Left cardiac atrium (tissue), 4 donors: ENCODE measurements around the gene RTN3. TPM values are rescaled to one million over a fixed set of nuclear protein-coding genes. Genes with fewer than 3 reads are reported as not detected.

Source experiments
- ATAC-seq, 2 donors: fragments of 200-7000 bp; cut with Tn5 transposase; one replicate each; pipeline ENCODE4 v1.9.1; 2020; ENCODE audit warnings: mild to moderate bottlenecking in 2 of 2, moderate library complexity in 2 of 2
- DNase-seq: peaks from one replicate; pipeline ENCODE4 v3.0.0-alpha.2; 2020
- intact Hi-C, 2 donors: fragments of 100-400 bp; cut with DNase I; formaldehyde crosslinking; loops; one replicate each; pipeline versions ENCODE4 v1.14.1 to v1.15.1; 2022 to 2023
- total RNA-seq, 2 donors: library from RNA; stranded (reverse); fragmentation: NEBNext Ultra II Directional; extraction: Animal tissue kit (Norgen Biotek cat#: 25700); gene quantifications; one replicate each; pipeline ENCODE4 v1.2.1, GENCODE V29; 2021
- donor health status: DM: no; HTN: yes; CAD: no.
- donor health status: DM: no; HTN: yes; CAD: no; lungs with severe emphysema.
- donor health status: DM: yes; HTN: yes; CAD: no.
- donor health status: Dilated cardiomyopathy.

RTN3 gene
- total RNA-seq, 2 donors from 2014 or later: 71.9 to 92.5 TPM

- intact Hi-C loops: no loop called here
- no peak for ATAC-seq
- DNase-seq: no peak
These were observed 102.8 kb downstream of the RTN3 start for GRCh38 chr11:63783925-63784592.

GRCh38 chr11:63785823-63786222 is 104.5 kb downstream of the RTN3 start:
- intact Hi-C loops: no loop called here
- ATAC-seq (no peak), DNase-seq (no peak)

- ATAC-seq (no peak), DNase-seq (no peak)
- intact Hi-C loops: no loop called here
These were observed 110.3 kb downstream of the RTN3 start for GRCh38 chr11:63791495-63792167.

GRCh38 chr11:63793161-63793560 is 111.9 kb downstream of the RTN3 start:
- ATAC-seq: no peak
- intact Hi-C loops: no loop called here
- DNase-seq: no peak

GRCh38 chr11:63795066-63795465 is 113.8 kb downstream of the RTN3 start:
- no peak for DNase-seq
- ATAC-seq: no peak
- intact Hi-C loops: no loop called here

- DNase-seq (no peak), ATAC-seq (no peak)
- intact Hi-C loops: no loop called here
These were observed 119.6 kb downstream of the RTN3 start for GRCh38 chr11:63800921-63801320.

GRCh38 chr11:63802637-63803414 is 121.5 kb downstream of the RTN3 start:
- DNase-seq (no peak), ATAC-seq (no peak)
- intact Hi-C loops: no loop called here

- intact Hi-C loops: no loop called here
- DNase-seq (no peak), ATAC-seq (no peak)
These were observed 123.0 kb downstream of the RTN3 start for GRCh38 chr11:63804259-63804658.

- intact Hi-C loops: no loop called here
- ATAC-seq: peak; percentile 78 to 96
- DNase-seq: no peak
These were observed 124.6 kb downstream of the RTN3 start for GRCh38 chr11:63805844-63806415.

Other genes with a start within 250 kb of the RTN3 start
- 10 to 100 TPM in 1 of 2 donors, 1 to 10 TPM in 1; 9.3 to 15.8 TPM for gene PLAAT5, start 190.3 kb upstream of the RTN3 start, total RNA-seq
- gene LGALS12, start 175.4 kb upstream of the RTN3 start, total RNA-seq: 10 to 100 TPM; 22.0 to 32.1 TPM
- 10 to 100 TPM; 11.3 to 16.6 TPM for gene PLAAT4, start 144.7 kb upstream of the RTN3 start, total RNA-seq
- under 1 TPM; 0.32 to 0.47 TPM for gene PLAAT2, start 118.1 kb upstream of the RTN3 start, total RNA-seq
- gene PLAAT3, start 67.1 kb upstream of the RTN3 start, total RNA-seq: 100 to 1,000 TPM; 156 to 173 TPM
- 10 to 100 TPM; 31.4 to 36.2 TPM for gene ATL3, start 10.1 kb upstream of the RTN3 start, total RNA-seq
- 10 to 100 TPM; 15.5 to 16.0 TPM for gene ZFTA, start 87.3 kb downstream of the RTN3 start, total RNA-seq
- gene SPINDOC, start 132.0 kb downstream of the RTN3 start, total RNA-seq: 10 to 100 TPM; 13.3 to 13.5 TPM
- gene MARK2, start 157.6 kb downstream of the RTN3 start, total RNA-seq: 10 to 100 TPM; 33.5 to 37.5 TPM
- 1 to 10 TPM; 2.3 to 8.3 TPM for gene RCOR2, start 235.7 kb downstream of the RTN3 start, total RNA-seq